ENCODE results near the gene GPX1.
"Not testable (repeated sequence)": the region's sequence is repeated elsewhere in the genome, so short reads cannot be mapped to it uniquely, and the experiment has no call there.

The GPX1 gene

DNA sequence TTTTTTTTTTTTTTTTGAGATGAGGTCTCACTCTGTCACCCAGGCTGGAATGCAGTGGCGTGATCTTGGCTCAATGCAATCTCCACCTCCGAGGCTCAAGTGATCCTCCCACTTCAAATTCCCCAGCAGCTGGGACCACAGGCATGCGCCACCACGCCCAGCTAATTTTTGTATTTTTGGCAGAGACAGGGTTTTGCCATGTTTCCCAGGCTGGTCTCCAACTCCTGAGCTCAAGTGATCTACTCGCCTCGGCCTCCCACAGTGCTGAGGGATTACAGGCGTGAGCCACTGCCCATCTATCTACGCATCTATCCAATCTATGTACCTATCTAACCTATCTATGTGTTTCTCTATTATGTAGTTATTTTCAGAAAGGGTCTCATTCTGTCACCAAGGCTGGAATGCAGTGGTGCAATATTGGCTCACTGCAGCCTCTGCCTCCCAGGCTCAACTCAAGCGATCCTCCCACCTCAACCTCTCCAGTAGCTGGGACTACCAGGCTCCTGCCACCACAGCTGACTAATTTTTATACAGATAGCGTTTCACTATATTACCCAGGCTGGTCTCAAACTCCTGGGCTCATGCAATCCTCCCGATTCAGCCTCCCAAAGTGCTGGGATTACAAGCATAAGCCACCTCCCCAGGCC, 20.2 kb upstream of the GPX1 start:
- Mint-ChIP-seq H3K27me3 (no peaks in the 10 kb centered on the region), H3K27ac (peak overlapping the region; percentile 87), H3K4me1 (ENCODE audit: low read depth) (peaks cover 46% of the 10 kb centered on the region), H3K36me3 (peaks cover 3% of the 10 kb centered on the region), H3K9me3 (ENCODE audit: low read depth) (no peaks in the 10 kb centered on the region), H3K4me3 (peak overlapping the region; percentile 33)

DNA sequence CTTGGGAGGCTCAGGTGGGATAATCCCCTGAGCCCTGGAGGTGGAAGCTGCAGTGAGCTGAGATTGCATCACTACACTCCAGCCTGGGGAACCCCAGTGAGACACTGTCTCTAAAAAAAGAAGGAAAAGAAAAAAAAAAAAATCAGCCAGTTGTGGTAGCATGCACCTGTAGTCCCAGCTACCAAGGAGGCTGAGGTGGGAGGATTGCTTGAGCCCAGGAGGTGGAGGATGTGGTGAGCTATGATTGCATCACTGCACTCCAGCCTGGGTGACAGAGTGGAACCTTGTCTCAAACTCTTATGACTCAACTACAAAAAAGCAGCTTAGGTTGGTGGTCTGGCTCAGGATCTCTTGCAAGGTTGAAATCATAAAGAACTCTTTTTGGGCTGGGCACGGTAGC, 19.3 kb upstream of the GPX1 start:
- H3K27ac Mint-ChIP-seq: peak overlapping the region; percentile 72
- H3K4me3 Mint-ChIP-seq: no peak overlapping the region
- peaks cover 45% of the 10 kb centered on the region for H3K4me1 Mint-ChIP-seq (ENCODE audit: low read depth)
- no peaks in the 10 kb centered on the region for H3K27me3 Mint-ChIP-seq
- H3K9me3 Mint-ChIP-seq (ENCODE audit: low read depth): no peaks in the 10 kb centered on the region
- peaks cover 3% of the 10 kb centered on the region for H3K36me3 Mint-ChIP-seq

DNA sequence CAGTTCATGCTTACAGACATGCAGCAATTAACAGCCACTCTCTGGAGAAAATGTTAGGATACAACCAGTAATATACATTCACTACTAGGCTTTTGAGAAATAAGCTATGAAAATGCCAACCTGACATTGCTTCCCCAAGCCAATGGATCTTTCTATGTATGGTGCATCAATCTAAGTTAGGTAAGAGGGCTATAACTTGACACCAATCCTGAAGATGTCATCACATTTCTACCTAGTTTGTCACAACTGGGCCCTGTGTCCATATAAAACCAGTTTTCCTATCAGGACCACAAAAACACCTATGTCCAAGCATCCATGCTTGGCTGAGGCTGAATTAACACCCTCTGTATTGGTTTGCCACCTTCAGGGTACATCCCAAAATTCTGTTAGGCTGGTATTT, 13.8 kb upstream of the GPX1 start:
- peaks cover 24% of the 10 kb centered on the region for H3K4me1 Mint-ChIP-seq (ENCODE audit: low read depth)
- H3K4me3 Mint-ChIP-seq: no peak overlapping the region
- H3K27ac Mint-ChIP-seq: peak overlapping the region; percentile 28
- peaks cover 3% of the 10 kb centered on the region for H3K36me3 Mint-ChIP-seq
- H3K9me3 Mint-ChIP-seq (ENCODE audit: low read depth): no peaks in the 10 kb centered on the region
- H3K27me3 Mint-ChIP-seq: no peaks in the 10 kb centered on the region

DNA sequence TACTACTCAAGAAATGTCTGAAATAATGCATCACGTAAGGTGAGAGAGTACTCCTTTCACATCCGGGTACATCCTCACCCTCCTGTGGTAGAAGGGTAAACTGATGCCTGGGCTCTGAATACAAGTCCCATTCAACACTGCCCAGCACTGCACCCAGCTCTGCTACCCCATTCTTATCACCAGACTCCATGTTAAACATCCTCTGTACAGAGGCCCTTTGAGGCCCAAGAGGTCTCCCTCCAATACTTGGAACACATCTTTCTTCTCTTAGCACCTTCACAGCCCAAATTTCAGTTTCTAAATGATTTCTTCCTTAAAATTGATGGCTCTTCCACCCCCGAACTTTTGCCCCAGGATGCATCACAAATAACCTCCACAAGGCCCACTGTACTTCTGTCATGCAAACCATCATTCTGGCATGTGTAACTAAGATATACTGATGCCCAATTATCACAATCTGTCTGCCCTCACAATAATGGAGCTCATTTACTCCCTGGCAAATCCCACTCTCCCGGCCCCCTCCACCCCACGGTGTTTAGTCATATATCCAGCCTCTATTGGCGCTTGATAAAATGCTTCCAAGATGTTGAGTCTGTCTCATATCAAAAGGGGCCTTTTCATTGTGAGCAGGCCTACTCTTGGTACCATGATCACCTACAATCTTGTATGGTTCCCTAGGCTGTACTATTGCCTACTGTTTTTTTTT, 12.6 kb upstream of the GPX1 start:
- no peaks in the 10 kb centered on the region for H3K9me3 Mint-ChIP-seq (ENCODE audit: low read depth)
- H3K4me3 Mint-ChIP-seq: no peak overlapping the region
- H3K27me3 Mint-ChIP-seq: no peaks in the 10 kb centered on the region
- peak overlapping the region; percentile 59 for H3K27ac Mint-ChIP-seq
- H3K4me1 Mint-ChIP-seq (ENCODE audit: low read depth): peaks cover 19% of the 10 kb centered on the region
- H3K36me3 Mint-ChIP-seq: peaks cover 3% of the 10 kb centered on the region

DNA sequence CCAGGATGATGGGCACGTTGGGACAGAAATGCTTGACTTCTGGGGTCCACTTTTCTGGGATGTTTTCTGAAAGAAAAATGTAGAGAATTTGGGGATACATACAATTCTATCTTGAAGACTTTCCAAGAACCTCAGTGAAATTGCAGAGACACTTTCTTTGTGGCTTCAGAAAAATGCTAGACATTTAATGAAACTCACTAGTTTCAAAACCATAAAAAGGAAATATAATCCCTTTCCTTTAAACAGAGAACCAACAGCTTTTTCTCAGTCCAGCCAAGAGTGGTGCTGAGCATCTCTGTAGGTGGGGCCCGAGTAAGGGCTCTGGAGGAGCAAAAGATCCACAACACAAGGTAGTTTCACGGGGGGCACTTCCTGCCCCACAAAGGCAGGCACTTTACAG, 4.4 kb upstream of the GPX1 start:
- peaks cover 26% of the 10 kb centered on the region for H3K4me1 Mint-ChIP-seq (ENCODE audit: low read depth)
- peaks cover 8% of the 10 kb centered on the region for H3K36me3 Mint-ChIP-seq
- H3K9me3 Mint-ChIP-seq (ENCODE audit: low read depth): no peaks in the 10 kb centered on the region
- peak overlapping the region; percentile 64 for H3K27ac Mint-ChIP-seq
- H3K4me3 Mint-ChIP-seq: no peak overlapping the region
- no peaks in the 10 kb centered on the region for H3K27me3 Mint-ChIP-seq

DNA sequence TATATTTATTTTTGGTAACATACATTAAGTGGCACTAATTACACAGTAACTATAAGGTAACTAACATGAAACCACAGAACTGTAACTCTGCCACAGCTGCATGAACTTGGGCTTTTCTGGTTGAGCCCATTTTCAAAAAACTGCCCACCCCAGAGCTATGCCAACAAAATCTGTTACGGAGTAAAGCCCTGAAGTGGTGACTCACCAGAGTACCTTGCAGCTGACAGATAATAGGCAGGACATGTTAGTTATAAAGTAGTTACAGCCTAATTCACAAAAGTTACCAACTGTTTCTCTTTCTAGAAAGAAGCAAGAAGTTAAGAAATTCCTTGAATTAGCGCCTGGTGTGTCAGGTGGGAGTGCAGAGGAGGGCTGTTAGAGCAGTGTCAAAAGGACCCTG, 1.5 kb upstream of the GPX1 start:
- Mint-ChIP-seq H3K27me3 (no peaks in the 10 kb centered on the region), H3K9me3 (ENCODE audit: low read depth) (no peaks in the 10 kb centered on the region), H3K4me1 (ENCODE audit: low read depth) (peaks cover 34% of the 10 kb centered on the region), H3K27ac (peak overlapping the region; percentile 88), H3K4me3 (peak overlapping the region; percentile 96), H3K36me3 (peaks cover 16% of the 10 kb centered on the region)

DNA sequence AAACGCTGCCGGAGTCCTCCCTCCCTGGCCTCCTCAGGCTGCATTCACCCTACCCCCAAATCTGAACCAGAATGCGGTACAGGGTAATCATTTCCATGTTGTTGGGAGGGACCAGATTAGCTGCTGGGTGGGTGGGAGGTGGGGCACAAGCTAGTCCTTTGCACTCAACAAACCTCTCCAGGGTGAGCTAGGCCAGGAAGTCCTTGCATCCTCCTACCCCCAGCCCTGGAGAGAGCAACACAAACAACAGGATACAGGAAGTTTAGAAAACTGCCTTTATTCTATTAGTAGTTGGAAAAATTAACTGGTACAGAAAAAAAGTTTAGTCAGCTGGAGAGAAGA, 702 bp upstream of the GPX1 start:
- H3K4me3 Mint-ChIP-seq: peak overlapping the region; percentile 96
- H3K27me3 Mint-ChIP-seq: no peaks in the 10 kb centered on the region
- H3K4me1 Mint-ChIP-seq (ENCODE audit: low read depth): peaks cover 36% of the 10 kb centered on the region
- H3K27ac Mint-ChIP-seq: peak overlapping the region; percentile 88
- H3K36me3 Mint-ChIP-seq: peaks cover 18% of the 10 kb centered on the region
- no peaks in the 10 kb centered on the region for H3K9me3 Mint-ChIP-seq (ENCODE audit: low read depth)

DNA sequence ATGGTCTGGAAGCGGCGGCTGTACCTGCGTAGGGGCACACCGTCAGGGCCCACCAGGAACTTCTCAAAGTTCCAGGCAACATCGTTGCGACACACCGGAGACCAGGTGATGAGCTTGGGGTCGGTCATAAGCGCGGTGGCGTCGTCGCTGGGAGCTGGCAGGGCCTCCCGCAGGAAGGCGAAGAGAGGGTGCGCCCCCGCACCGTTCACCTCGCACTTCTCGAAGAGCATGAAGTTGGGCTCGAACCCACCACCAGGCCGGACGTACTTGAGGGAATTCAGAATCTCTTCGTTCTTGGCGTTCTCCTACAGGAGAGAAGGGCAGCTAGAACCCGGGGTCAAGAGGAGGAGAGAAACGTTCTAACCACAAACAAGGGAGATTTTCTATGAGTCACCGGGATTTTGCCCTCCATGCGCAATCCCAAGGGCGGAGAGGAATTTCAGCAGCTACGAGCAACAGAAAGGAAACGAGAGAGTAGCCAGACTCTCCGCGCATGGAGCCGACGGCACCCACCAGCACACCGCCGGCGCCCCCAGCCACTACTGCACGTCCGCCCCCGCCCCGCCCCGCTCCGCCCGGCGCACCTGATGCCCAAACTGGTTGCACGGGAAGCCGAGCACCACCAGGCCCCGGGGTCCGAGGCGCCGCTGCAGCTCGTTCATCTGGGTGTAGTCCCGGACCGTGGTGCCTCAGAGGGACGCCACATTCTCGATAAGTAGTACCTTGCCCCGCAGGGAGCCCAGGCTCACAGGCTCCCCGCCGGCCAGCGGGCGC, 523 bp downstream of the GPX1 start:
- Mint-ChIP-seq H3K27ac (peak overlapping the region; percentile 92), H3K36me3 (peaks cover 18% of the 10 kb centered on the region), H3K4me3 (peak overlapping the region; percentile 96), H3K4me1 (ENCODE audit: low read depth) (peaks cover 30% of the 10 kb centered on the region)
- H3K9me3 Mint-ChIP-seq (ENCODE audit: low read depth); H3K27me3 Mint-ChIP-seq: not testable (repeated sequence)

DNA sequence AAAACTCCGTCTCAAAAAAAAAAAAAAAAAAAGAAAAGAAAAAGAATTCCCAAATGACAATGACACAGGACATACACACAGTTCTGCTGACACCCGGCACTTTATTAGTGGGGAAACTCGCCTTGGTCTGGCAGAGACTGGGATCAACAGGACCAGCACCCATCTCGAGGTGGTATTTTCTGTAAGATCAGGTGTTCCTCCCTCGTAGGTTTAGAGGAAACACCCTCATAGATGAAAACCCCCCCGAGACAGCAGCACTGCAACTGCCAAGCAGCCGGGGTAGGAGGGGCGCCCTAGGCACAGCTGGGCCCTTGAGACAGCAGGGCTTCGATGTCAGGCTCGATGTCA, 1.1 kb downstream of the GPX1 start:
- Mint-ChIP-seq H3K4me3 (peak overlapping the region; percentile 96), H3K27ac (peak overlapping the region; percentile 92), H3K4me1 (ENCODE audit: low read depth) (peaks cover 27% of the 10 kb centered on the region), H3K36me3 (peaks cover 18% of the 10 kb centered on the region)
- not testable (repeated sequence) for H3K27me3 Mint-ChIP-seq; H3K9me3 Mint-ChIP-seq (ENCODE audit: low read depth)

DNA sequence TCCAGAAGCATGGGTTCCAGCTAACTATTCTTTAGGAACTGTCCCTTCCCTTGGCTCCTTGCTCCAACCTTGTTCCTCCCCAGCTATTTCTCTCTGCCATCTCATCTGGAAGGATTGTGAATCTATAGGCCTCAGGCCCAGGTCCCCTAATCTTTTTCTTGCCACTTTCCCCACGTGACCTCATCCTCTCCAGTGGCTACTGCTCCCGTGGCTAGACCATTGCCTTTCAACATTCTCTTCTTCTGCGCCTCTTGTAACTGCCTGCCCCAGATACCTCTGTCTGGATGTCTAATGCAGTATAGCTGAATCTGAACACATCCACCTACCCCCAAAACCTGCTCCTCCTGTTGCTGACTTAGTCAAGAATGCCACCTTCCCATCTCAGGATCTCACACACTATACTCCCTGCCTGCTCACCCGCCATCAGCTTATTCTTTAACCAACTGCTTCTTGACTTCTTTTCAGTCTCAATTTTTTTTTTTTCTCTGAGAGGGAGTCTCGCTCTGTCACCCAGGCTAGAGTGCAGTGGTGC, 5.2 kb downstream of the GPX1 start:
- Mint-ChIP-seq H3K27me3 (no peaks in the 10 kb centered on the region), H3K4me1 (ENCODE audit: low read depth) (peaks cover 19% of the 10 kb centered on the region), H3K36me3 (peaks cover 11% of the 10 kb centered on the region), H3K27ac (peak overlapping the region; percentile 6), H3K4me3 (no peak overlapping the region), H3K9me3 (ENCODE audit: low read depth) (no peaks in the 10 kb centered on the region)

DNA sequence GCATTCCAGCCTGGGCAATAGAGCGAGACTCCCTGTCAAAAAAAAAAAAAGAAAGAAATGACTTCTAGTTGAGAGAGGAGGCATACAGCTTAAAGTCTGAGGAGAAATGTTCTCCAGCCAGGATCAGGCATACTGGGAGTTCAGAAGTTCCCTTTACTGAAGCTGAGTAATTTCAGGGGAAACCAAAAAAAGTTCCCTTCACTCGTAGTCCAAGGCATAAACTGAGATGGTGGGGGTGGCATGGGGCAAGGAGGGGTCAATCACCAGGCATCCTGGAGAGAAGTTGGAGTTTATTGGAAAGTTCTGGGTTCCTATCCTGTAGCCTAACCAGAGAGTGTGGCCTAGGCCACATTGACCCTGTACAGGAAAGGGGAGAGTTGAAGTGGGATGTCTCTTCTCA, 5.9 kb downstream of the GPX1 start:
- Mint-ChIP-seq H3K27me3 (no peaks in the 10 kb centered on the region), H3K4me3 (no peak overlapping the region), H3K27ac (no peak overlapping the region)

DNA sequence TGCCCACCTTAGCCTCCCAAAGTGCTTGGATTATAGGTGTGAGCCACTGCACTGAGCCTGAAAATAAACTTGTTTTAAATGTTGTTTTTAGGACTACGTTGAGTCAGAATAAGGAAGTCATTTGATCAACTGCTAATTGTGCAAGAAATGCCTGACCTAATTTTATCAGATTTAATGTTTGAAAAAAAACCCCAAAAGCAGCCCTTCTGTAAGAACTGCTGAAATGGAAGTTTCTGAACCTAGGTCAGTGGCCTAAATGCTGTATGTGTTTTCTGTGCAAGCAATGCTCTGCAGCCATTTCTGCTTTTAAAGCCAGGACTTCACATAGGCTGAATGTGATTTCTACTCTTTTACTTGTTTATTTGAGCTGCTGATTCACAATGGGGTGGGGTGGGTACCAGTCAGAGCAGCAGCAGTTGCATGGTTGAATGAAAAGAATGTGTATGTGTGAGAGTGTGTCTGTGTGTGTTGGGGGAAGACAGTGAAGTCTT, 6.6 kb downstream of the GPX1 start:
- peaks cover 7% of the 10 kb centered on the region for H3K36me3 Mint-ChIP-seq
- H3K27ac Mint-ChIP-seq: peak overlapping the region; percentile 23
- no peaks in the 10 kb centered on the region for H3K27me3 Mint-ChIP-seq
- H3K4me1 Mint-ChIP-seq (ENCODE audit: low read depth): peaks cover 15% of the 10 kb centered on the region
- no peaks in the 10 kb centered on the region for H3K9me3 Mint-ChIP-seq (ENCODE audit: low read depth)
- H3K4me3 Mint-ChIP-seq: no peak overlapping the region

More for the DNA sequence above, 5.9 kb downstream of the GPX1 start:
- Mint-ChIP-seq H3K9me3 (ENCODE audit: low read depth) (no peaks in the 10 kb centered on the region), H3K36me3 (peaks cover 8% of the 10 kb centered on the region), H3K4me1 (ENCODE audit: low read depth) (peaks cover 16% of the 10 kb centered on the region)

DNA sequence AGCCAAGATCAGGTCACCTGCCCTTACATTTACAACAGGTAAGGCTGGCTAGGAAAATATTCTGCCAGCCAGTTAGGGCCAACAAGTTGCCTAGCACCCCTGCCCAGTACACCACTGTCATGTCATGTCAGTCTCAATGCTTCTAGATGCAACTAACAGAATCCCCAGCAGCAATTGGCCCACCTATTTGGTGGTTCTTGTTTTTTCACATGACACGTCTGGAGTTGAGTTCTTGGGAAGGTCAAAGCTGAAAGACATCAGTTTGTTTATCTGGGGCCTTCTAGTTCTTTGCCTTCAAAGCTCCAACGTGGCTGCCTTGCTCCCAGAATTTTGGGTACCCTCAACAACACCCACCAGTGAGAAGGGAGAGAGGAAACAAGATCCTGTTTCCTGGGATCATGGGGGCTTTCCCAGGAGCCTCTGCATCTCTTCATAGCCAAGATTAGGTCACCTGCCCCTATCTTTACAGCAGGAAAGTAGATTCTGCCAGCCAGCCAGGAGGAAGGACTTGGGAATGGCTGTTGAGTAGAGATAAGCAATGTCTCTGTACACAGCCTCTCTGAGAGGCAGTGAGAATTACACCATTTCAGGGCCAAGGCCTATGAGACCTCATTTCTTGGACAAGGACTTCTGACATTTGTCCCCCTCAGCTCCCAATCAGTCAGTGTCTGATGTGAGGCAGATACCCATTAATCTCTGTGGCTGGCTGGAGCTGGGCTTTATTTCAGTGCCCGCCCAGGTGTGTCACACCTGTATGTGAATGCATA, 8.6 kb downstream of the GPX1 start:
- peaks cover 14% of the 10 kb centered on the region for H3K4me1 Mint-ChIP-seq (ENCODE audit: low read depth)
- peaks cover 2% of the 10 kb centered on the region for H3K36me3 Mint-ChIP-seq
- H3K9me3 Mint-ChIP-seq (ENCODE audit: low read depth): no peaks in the 10 kb centered on the region
- no peaks in the 10 kb centered on the region for H3K27me3 Mint-ChIP-seq
- H3K27ac Mint-ChIP-seq: no peak overlapping the region
- no peak overlapping the region for H3K4me3 Mint-ChIP-seq

DNA sequence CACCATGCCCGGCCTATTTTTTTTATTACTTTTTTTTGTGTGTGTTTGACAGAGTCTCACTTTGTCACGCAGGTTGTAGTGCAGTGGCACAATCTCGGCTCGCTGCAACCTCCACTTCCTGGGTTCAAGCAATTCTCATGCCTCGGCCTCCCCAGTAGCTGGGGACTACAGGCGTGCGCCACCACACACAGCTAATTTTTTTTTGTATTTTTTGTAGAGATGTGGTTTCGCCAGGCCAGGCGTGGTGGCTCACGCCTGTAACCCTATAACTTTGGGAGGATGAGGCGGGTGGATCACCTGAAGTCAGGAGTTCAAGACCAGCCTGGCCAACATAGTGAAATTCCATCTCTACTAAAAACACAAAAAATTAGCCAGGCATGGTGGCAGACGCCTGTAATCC, 9.8 kb downstream of the GPX1 start:
- H3K27me3 Mint-ChIP-seq; H3K36me3 Mint-ChIP-seq; H3K27ac Mint-ChIP-seq; H3K9me3 Mint-ChIP-seq (ENCODE audit: low read depth); H3K4me3 Mint-ChIP-seq: not testable (repeated sequence)
- H3K4me1 Mint-ChIP-seq (ENCODE audit: low read depth): peaks cover 12% of the 10 kb centered on the region

All from activated naive CD8-positive, alpha-beta T cell (primary cell).